ENCODE measurements around the gene SIRT5. TPM values are rescaled to one million over a fixed set of nuclear protein-coding genes. Genes with fewer than 3 reads are reported as not detected.

The SIRT5 gene
- total RNA-seq, 1 donor from 2014 or later: 7.1 TPM

- Histone ChIP-seq H3K27me3 (no peaks in the 10 kb centered on the region), H3K36me3 (no peaks in the 10 kb centered on the region), H3K4me3 (no peak overlapping the region), H3K9me3 (no peaks in the 10 kb centered on the region), H3K4me1 (no peaks in the 10 kb centered on the region), H3K27ac (no peak overlapping the region)
- DNase-seq (ENCODE audit: extremely low spot score in 2 of 2): no peak
- intact Hi-C loops (cut with DNase I): loop anchor here (5.0 kb wide), 1 partner anchor 198 kb away; no protein-coding TSS in a partner anchor
- TF ChIP-seq CTCF (IDR thresholded peaks at IDR 0.05) (no peak), POLR2AphosphoS5 (IDR thresholded peaks at IDR 0.05; ENCODE audit: insufficient read depth in 1 of 2, low read depth in 1 of 2) (no peak), POLR2A (IDR thresholded peaks at IDR 0.05) (no peak)
These were observed 39.1 kb upstream of the SIRT5 start for GRCh38 chr6:13535306-13535705.

- TF ChIP-seq POLR2A (IDR thresholded peaks at IDR 0.05): no peak
- TF ChIP-seq POLR2AphosphoS5 (IDR thresholded peaks at IDR 0.05; ENCODE audit: insufficient read depth in 1 of 2, low read depth in 1 of 2): peak in 1 of 2 donors; percentile 12
- no peak for TF ChIP-seq CTCF (IDR thresholded peaks at IDR 0.05)
- no peaks in the 10 kb centered on the region for H3K27me3 ChIP-seq
- no peak overlapping the region for H3K27ac ChIP-seq
These were observed 37.4 kb upstream of the SIRT5 start for GRCh38 chr6:13536796-13537526.

GRCh38 chr6:13537527-13537897 is 36.9 kb upstream of the SIRT5 start:
- Histone ChIP-seq H3K9me3 (no peaks in the 10 kb centered on the region), H3K4me1 (no peaks in the 10 kb centered on the region), H3K4me3 (no peak overlapping the region), H3K27me3 (no peaks in the 10 kb centered on the region), H3K27ac (no peak overlapping the region), H3K36me3 (no peaks in the 10 kb centered on the region)
- no peak for DNase-seq (ENCODE audit: extremely low spot score in 2 of 2)
- TF ChIP-seq POLR2A (IDR thresholded peaks at IDR 0.05): no peak
- intact Hi-C loops (cut with DNase I): loop anchor here (5.0 kb wide), 1 partner anchor 200 kb away; no protein-coding TSS in a partner anchor

More at GRCh38 chr6:13536796-13537526, 37.4 kb upstream of the SIRT5 start:
- H3K4me1 ChIP-seq: no peaks in the 10 kb centered on the region
- H3K4me3 ChIP-seq: no peak overlapping the region
- no peaks in the 10 kb centered on the region for H3K9me3 ChIP-seq
- H3K36me3 ChIP-seq: no peaks in the 10 kb centered on the region
- DNase-seq (ENCODE audit: extremely low spot score in 2 of 2): no peak
- intact Hi-C loops (cut with DNase I): loop anchor here (5.0 kb wide), 1 partner anchor 200 kb away; no protein-coding TSS in a partner anchor

- H3K36me3 ChIP-seq: no peaks in the 10 kb centered on the region
- H3K9me3 ChIP-seq: no peaks in the 10 kb centered on the region
- no peaks in the 10 kb centered on the region for H3K4me1 ChIP-seq
- H3K4me3 ChIP-seq: no peak overlapping the region
- DNase-seq (ENCODE audit: extremely low spot score in 2 of 2): no peak
- intact Hi-C loops (cut with DNase I): loop anchor here (5.0 kb wide), 1 partner anchor 201 kb away; no protein-coding TSS in a partner anchor
- H3K27ac ChIP-seq: no peak overlapping the region
- peak in 2 of 3 experiments; percentile 30 to 65 for TF ChIP-seq CTCF (IDR thresholded peaks at IDR 0.05)
- no peak for TF ChIP-seq POLR2A (IDR thresholded peaks at IDR 0.05)
- no peaks in the 10 kb centered on the region for H3K27me3 ChIP-seq
These were observed 36.3 kb upstream of the SIRT5 start for GRCh38 chr6:13538084-13538483.

- intact Hi-C loops (cut with DNase I): loop anchor here (5.0 kb wide), 1 partner anchor 201 kb away; no protein-coding TSS in a partner anchor
- TF ChIP-seq POLR2AphosphoS5 (IDR thresholded peaks at IDR 0.05; ENCODE audit: insufficient read depth in 1 of 2, low read depth in 1 of 2) (no peak), POLR2A (IDR thresholded peaks at IDR 0.05) (no peak), CTCF (IDR thresholded peaks at IDR 0.05) (no peak)
- H3K27ac ChIP-seq: no peak overlapping the region
- H3K36me3 ChIP-seq: no peaks in the 10 kb centered on the region
- no peak for DNase-seq (ENCODE audit: extremely low spot score in 2 of 2)
- no peak overlapping the region for H3K4me3 ChIP-seq
- no peaks in the 10 kb centered on the region for H3K27me3 ChIP-seq
- H3K4me1 ChIP-seq: no peaks in the 10 kb centered on the region
- H3K9me3 ChIP-seq: no peaks in the 10 kb centered on the region
These were observed 35.8 kb upstream of the SIRT5 start for GRCh38 chr6:13538600-13538999.

Data from vagina (tissue), 2 donors.